PC-3 (cell line): ENCODE results near the gene CDK10.

Experiments
- EZH2 ChIP-seq: fragments of 300-600 bp; sonication (generic); IDR thresholded peaks from one replicate; pipeline ENCODE4 v1.6.1; 2017; ENCODE audit warnings: antibody characterized with exemption, mild to moderate bottlenecking, low read length; ENCODE audit not compliant: unreplicated experiment
- TF ChIP-seq, protein P1 (sequence below): fragments of 300-600 bp; sonication (generic); conservative IDR thresholded peaks from 2 replicates; pipeline ENCODE4 v1.5.1; 2017; ENCODE audit warnings: antibody characterized with exemption, low read depth, mild to moderate bottlenecking, low read length

DNA sequence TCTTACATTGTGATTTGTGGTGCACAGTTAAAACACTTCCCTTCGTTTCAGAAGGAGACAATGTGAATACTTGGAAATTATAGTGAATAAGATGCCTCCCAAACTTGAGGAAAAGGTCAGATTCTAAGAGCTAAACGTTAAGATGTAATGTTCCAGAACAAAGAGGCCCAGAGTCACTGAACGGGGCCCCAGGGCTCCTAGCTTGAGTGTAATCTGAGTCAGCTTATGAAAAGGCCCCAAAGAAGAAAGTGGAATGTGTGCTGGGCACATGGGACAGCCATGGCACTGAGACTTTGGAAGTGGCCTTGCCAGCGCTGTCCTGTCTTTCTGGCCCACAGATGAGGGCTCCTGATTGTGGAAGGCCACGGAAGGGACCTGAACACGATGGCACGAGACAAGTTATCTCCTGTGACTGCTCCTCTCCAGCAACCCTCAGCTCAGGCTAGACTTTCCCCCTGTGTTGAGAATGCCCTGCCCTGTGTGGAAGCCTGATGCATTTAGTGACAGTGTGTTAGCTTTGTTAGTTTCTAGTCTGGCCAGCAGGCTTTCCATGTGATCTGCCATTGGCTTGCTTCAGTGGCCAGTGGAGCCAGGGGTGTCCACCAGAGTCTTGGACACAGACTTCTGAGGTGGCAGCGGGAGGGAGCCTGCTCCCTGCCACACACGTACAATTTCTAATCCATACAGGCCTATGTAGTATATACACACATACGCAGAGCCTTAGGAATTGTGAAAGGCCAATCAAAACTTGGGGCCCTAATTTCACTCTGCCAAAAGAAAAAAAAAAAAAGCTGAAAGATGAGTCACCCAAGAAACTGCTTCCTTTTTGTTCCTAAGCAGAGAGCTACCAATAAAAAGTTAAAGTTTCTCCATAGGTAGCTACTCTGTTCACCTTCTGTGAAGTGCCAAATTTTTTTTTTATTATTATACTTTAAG lies 15.7 kb upstream of the CDK10 start:
- TF ChIP-seq, protein P1, sequence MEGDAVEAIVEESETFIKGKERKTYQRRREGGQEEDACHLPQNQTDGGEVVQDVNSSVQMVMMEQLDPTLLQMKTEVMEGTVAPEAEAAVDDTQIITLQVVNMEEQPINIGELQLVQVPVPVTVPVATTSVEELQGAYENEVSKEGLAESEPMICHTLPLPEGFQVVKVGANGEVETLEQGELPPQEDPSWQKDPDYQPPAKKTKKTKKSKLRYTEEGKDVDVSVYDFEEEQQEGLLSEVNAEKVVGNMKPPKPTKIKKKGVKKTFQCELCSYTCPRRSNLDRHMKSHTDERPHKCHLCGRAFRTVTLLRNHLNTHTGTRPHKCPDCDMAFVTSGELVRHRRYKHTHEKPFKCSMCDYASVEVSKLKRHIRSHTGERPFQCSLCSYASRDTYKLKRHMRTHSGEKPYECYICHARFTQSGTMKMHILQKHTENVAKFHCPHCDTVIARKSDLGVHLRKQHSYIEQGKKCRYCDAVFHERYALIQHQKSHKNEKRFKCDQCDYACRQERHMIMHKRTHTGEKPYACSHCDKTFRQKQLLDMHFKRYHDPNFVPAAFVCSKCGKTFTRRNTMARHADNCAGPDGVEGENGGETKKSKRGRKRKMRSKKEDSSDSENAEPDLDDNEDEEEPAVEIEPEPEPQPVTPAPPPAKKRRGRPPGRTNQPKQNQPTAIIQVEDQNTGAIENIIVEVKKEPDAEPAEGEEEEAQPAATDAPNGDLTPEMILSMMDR, result no peak
- TF ChIP-seq EZH2, result no peak
